ENCODE data around the gene CLSTN2.

Gene CLSTN2

DNA sequence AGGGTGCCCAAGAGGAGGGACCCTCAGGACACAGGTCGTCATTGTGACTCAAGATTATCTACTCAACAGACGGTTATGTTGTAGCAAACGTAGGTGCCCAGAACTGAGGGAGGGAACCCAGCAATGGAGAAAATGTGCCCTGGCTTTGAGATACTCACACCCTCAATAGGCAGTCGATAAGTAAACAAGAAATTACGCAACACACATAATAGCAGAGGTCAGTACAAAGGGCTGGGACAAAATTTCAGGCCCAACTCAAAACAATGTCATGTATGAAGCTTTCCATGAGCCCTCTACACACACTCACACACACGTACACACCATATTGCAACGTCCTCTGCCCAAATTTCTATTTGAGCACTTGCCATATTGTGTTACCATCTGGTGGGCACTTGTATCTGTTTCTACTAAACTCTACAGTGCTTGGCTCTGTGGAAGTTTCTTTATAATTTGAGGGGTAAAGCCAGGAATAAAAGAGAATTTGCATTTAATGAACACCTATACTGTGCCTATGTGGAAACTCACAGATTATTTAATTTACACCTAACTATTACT lies 628.3 kb downstream of the CLSTN2 start:
- TF ChIP-seq, protein P1, sequence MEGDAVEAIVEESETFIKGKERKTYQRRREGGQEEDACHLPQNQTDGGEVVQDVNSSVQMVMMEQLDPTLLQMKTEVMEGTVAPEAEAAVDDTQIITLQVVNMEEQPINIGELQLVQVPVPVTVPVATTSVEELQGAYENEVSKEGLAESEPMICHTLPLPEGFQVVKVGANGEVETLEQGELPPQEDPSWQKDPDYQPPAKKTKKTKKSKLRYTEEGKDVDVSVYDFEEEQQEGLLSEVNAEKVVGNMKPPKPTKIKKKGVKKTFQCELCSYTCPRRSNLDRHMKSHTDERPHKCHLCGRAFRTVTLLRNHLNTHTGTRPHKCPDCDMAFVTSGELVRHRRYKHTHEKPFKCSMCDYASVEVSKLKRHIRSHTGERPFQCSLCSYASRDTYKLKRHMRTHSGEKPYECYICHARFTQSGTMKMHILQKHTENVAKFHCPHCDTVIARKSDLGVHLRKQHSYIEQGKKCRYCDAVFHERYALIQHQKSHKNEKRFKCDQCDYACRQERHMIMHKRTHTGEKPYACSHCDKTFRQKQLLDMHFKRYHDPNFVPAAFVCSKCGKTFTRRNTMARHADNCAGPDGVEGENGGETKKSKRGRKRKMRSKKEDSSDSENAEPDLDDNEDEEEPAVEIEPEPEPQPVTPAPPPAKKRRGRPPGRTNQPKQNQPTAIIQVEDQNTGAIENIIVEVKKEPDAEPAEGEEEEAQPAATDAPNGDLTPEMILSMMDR (IDR thresholded peaks at IDR 0.05; ENCODE audit: insufficient read depth, low read length, missing control alignments): no peak
- CTCF ChIA-PET: no interaction called here

DNA sequence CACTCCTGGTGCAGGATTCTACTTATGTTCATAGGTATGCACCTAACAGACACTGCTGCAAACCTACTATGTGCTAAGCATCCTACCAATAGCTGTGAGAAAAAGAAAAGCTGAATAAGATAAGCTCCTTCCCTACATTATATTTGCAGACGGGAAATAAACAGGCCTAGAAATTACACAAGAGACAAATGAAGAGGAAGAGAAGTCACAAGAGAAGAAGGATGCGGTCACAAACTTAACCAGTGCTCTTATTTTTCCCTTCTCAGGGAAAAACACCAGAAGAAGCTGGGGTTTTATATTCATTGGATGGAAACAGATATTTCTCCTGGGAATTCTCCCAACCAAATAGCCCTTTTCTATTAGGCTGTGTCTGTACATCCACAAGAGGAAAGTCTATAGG lies 633.1 kb downstream of the CLSTN2 start:
- DNase-seq (ENCODE audit: low read depth, low spot score): no peak
- POLR2A ChIA-PET: no interaction called here
- CTCF ChIA-PET: no interaction called here
- TF ChIP-seq, protein P1 (IDR thresholded peaks at IDR 0.05; ENCODE audit: insufficient read depth, low read length, missing control alignments): no peak
- H3K4me3 ChIP-seq (ENCODE audit: low read depth, low read length): no peak overlapping the region

More for the DNA sequence above, 628.3 kb downstream of the CLSTN2 start:
- no peak for DNase-seq (ENCODE audit: low read depth, low spot score)
- POLR2A ChIA-PET: no interaction called here
- no peak overlapping the region for H3K4me3 ChIP-seq (ENCODE audit: low read depth, low read length)

DNA sequence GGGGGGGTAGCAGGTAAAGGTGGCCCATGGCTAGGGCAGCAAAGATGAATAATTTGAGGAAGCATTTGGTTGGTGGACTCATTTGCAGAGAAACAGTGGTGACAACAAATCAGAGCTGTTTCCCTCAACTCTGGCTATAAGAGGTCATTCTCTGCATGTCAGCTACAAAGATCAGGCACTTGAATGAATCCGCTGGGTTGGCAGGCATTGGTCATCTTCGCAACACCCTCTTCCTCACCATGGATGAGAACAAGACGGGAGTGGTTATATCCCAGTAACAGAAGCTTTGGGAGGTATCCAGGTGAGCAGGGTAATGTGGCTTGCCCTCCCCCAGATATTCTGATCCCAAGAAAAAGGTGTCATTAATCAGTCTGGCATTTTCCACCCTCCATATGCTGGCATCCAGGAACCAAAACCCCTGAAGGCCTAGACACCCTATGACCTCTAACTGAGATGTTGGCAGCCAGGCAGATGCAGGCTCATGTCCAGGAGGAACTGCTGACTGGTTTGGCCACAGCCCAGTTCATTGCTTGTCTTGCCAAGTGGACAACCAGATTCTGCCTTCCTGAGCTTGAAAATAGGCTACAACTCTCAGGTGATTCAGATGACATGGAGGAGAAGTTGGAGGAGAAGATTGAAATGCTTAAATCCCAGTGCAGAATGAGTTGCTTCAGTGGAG lies 634.0 kb downstream of the CLSTN2 start:
- no peak overlapping the region for H3K4me3 ChIP-seq (ENCODE audit: low read depth, low read length)
- TF ChIP-seq, protein P1 (IDR thresholded peaks at IDR 0.05; ENCODE audit: insufficient read depth, low read length, missing control alignments): no peak
- POLR2A ChIA-PET: no interaction called here
- DNase-seq (ENCODE audit: low read depth, low spot score): no peak
- CTCF ChIA-PET: no interaction called here

DNA sequence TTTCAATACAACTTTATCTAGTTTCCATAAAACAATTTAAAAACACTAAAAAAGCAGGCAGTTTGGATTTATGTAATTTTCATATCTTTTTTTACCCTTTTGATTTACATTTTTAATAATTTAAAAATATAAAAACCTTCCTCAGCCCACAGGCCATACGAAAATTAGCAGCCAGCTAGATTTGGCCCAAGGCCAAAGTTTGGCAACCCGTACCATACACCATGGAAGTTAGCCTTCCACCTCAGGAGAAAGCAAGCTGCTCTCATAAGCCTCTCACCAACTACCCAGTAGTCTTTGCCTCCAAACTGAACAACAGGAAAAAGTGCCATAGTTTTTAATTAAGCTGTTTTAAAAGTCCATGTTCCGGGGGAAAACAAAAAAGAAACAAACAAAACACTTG lies 635.6 kb downstream of the CLSTN2 start:
- H3K4me3 ChIP-seq (ENCODE audit: low read depth, low read length): no peak overlapping the region
- ChIA-PET CTCF (no interaction called here), POLR2A (no interaction called here)
- DNase-seq (ENCODE audit: low read depth, low spot score): no peak
- TF ChIP-seq, protein P1 (IDR thresholded peaks at IDR 0.05; ENCODE audit: insufficient read depth, low read length, missing control alignments): no peak

DNA sequence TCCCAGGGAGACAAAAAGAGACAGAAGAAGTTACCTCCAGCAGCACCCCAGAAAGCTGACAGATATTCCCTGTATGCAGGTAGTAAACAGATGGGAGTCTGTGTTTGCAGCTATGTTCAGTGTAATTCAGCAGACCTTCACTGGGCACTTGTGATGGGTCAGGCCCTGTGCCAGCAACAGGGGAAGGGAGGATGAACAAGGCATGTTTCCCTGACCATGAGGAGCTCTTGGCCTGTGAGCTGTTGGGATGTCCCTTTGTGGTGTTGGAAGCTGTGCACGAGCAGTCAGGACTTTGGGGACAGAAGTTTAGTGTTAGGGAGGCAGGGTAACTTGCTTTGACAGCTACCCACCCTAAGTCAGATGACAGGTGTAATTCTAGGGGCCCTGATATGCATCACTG lies 636.9 kb downstream of the CLSTN2 start:
- DNase-seq (ENCODE audit: low read depth, low spot score): no peak
- no peak overlapping the region for H3K4me3 ChIP-seq (ENCODE audit: low read depth, low read length)
- ChIA-PET POLR2A (no interaction called here), CTCF (no interaction called here)
- TF ChIP-seq, protein P1 (IDR thresholded peaks at IDR 0.05; ENCODE audit: insufficient read depth, low read length, missing control alignments): no peak

DNA sequence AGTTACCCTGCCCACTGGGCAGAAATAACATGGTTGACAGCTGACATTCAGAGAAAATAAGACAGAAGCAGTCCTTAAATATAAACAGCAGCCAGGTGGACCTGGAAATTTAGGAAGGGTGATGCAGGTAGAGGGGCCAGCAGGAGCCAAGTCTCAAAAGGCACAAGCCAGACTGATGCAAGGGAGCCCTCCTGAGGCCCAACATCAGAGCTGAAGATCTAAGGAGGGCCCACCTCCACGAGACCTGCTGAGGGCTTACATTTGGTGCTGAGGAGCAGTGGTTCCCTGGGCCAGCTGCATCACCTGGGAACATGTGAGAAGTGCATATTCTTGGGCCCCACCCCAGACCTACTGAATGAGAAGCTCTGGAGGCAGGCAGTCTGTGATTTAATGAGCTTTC lies 637.3 kb downstream of the CLSTN2 start:
- POLR2A ChIA-PET: no interaction called here
- no peak overlapping the region for H3K4me3 ChIP-seq (ENCODE audit: low read depth, low read length)
- CTCF ChIA-PET: no interaction called here
- TF ChIP-seq, protein P1 (IDR thresholded peaks at IDR 0.05; ENCODE audit: insufficient read depth, low read length, missing control alignments): no peak
- DNase-seq (ENCODE audit: low read depth, low spot score): no peak

Measured in AG04449 (cell line).